Liver (tissue), 3 donors: ENCODE results near the gene CREB3L2.

Experiments used
- CTCF ChIP-seq: fragments of 150-350 bp; IDR thresholded peaks from 2 replicates; pipeline ENCODE4 v1.5.1; 2017; ENCODE audit warnings: improper control_type of control experiment, low read depth, low read length; ENCODE audit not compliant: missing input control
- JUND ChIP-seq, 2 donors: IDR thresholded peaks; 2 replicates each; pipeline ENCODE4 v1.6.1; 2016; ENCODE audit warnings: antibody characterized with exemption in 2 of 2
- RAD21 ChIP-seq, 2 donors: IDR thresholded peaks; 2 replicates each; pipeline ENCODE4 v1.6.1; 2016; ENCODE audit warnings: antibody characterized with exemption in 2 of 2, mild to moderate bottlenecking in 2 of 2
- YY1 ChIP-seq: IDR thresholded peaks from 2 replicates; pipeline ENCODE4 v1.6.1; 2016; ENCODE audit warnings: antibody characterized with exemption, mild to moderate bottlenecking
- donor health status: healthy.
- donor health status: healthy.

- TF ChIP-seq CTCF (no peak), RAD21 (IDR thresholded peaks at IDR 0.05) (no peak), YY1 (no peak), JUND (IDR thresholded peaks at IDR 0.05) (no peak)
Measured at GRCh38 chr7:138032770-138033169, 30.9 kb upstream of the CREB3L2 start.
